TTC549 (cell line): ENCODE measurements around the gene PSMA6.
"Not testable (repeated sequence)": the region's sequence is repeated elsewhere in the genome, so short reads cannot be mapped to it uniquely, and the experiment has no call there.

Source experiments
- FAIRE-seq: peaks from 2 replicates; lab custom pipeline; 2012; peaks lifted over from hg19 to GRCh38; lab: Jason Lieb, UNC

The PSMA6 gene

GRCh38 chr14:35292051-35292769, at the start of gene PSMA6:
TSS of gene PSMA6 (plus strand) at chr14:35292382. CDS start at chr14:35292477, 95 bp downstream.
- peak; percentile 94 for FAIRE-seq

- no peak for FAIRE-seq
Measured at GRCh38 chr14:35242599-35243311, 49.4 kb upstream of the PSMA6 start.

- no peak for FAIRE-seq
Measured at GRCh38 chr14:35243956-35244355, 48.2 kb upstream of the PSMA6 start.

- FAIRE-seq = no peak
Measured at GRCh38 chr14:35244542-35244941, 47.6 kb upstream of the PSMA6 start.

- no peak for FAIRE-seq
Measured at GRCh38 chr14:35245051-35245450, 47.1 kb upstream of the PSMA6 start.

- no peak for FAIRE-seq
Measured at GRCh38 chr14:35247777-35248475, 44.3 kb upstream of the PSMA6 start.

GRCh38 chr14:35248476-35248788, 43.8 kb upstream of the PSMA6 start:
- FAIRE-seq = no peak

GRCh38 chr14:35250319-35250718, 41.9 kb upstream of the PSMA6 start:
- no peak for FAIRE-seq

- FAIRE-seq = no peak
Measured at GRCh38 chr14:35252451-35252868, 39.7 kb upstream of the PSMA6 start.

- not testable (repeated sequence) for FAIRE-seq
Measured at GRCh38 chr14:35253056-35253455, 39.1 kb upstream of the PSMA6 start.

GRCh38 chr14:35254034-35254622, 38.1 kb upstream of the PSMA6 start:
- not testable (repeated sequence) for FAIRE-seq

- FAIRE-seq = no peak
Measured at GRCh38 chr14:35254736-35255135, 37.4 kb upstream of the PSMA6 start.

GRCh38 chr14:35255711-35256110, 36.5 kb upstream of the PSMA6 start:
- no peak for FAIRE-seq

GRCh38 chr14:35257809-35258208, 34.4 kb upstream of the PSMA6 start:
- FAIRE-seq = no peak

GRCh38 chr14:35258420-35258819, 33.8 kb upstream of the PSMA6 start:
- FAIRE-seq = no peak

GRCh38 chr14:35261774-35262173, 30.4 kb upstream of the PSMA6 start:
- FAIRE-seq = no peak

- FAIRE-seq = no peak
Measured at GRCh38 chr14:35262436-35262835, 29.7 kb upstream of the PSMA6 start.

- no peak for FAIRE-seq
Measured at GRCh38 chr14:35268946-35269345, 23.2 kb upstream of the PSMA6 start.

GRCh38 chr14:35274805-35275204, 17.4 kb upstream of the PSMA6 start:
- no peak for FAIRE-seq

GRCh38 chr14:35277179-35277578, 15.0 kb upstream of the PSMA6 start:
- FAIRE-seq = no peak

- FAIRE-seq = no peak
Measured at GRCh38 chr14:35279369-35279768, 12.8 kb upstream of the PSMA6 start.

GRCh38 chr14:35281341-35281740, 10.8 kb upstream of the PSMA6 start:
- FAIRE-seq = no peak

- no peak for FAIRE-seq
Measured at GRCh38 chr14:35284506-35284905, 7.7 kb upstream of the PSMA6 start.
